HG02970 (cell line): ENCODE results near the gene TSPYL4.

ENCODE experiments used
- ATAC-seq: cut with Tn5 transposase; IDR thresholded peaks from one replicate; pipeline ENCODE4 v1.9.1; 2021; ENCODE audit warnings: mild to moderate bottlenecking, moderate library complexity, moderate number of reproducible peaks; ENCODE audit not compliant: unreplicated experiment, low FRiP score

The TSPYL4 gene

DNA sequence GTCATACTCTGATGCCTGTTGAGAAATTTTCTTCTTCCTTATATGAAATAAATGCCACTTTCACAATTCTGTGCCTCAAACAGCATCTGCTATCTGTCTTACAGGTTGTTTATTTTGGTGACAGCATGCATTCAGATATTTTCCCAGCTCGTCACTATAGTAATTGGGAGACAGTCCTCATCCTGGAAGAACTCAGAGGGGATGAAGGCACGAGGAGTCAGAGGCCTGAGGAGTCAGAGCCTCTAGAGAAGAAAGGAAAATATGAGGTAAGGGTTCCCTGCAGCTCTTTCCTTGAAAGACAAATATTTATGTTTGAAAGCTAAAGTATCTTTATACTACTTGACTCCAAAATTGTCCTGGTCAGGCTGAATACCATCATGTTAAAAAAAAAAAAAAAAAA is 15.8 kb downstream of the TSPYL4 start:
- no peak for ATAC-seq

DNA sequence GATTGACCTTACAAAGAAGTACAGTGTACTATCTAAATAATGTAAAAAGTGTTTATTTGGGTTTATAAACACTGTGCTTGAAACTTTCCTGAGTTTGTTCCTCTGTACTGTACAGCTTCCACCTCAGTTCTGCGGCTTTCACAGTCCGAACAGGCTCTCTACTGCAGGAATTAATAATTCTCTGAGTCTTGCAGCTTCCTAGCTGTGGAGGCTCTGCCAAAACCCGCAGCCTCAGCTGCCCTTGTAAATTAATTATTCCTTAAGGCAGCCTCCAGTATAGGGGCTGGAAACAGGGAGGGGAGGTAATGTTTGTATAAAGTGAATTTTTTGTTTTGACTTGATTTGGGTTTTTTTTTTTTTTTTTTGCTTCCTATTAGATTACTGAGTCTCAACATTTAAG is 19.2 kb downstream of the TSPYL4 start:
- ATAC-seq: no peak

GRCh38 chr6:116229287-116229913 is 24.5 kb downstream of the TSPYL4 start:
- ATAC-seq: no peak

DNA sequence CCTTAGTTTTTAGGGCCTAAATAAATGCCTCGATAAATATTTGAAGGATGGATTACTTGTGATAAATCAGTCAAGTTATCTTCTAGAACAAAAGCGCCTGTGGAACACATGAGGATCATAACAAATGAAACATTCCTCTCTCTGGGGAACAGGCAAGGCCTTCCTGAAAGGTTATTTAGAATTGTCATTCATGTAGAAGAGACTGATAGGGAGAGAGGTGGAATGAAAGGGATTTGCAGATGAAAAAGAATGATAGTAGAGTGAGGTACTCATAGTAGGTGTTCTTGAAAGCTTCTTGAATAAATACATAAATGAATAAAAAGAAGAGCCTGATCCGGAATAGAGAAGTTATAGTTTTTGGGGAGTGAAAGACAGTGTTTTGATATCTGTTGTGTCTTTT is 30.5 kb downstream of the TSPYL4 start:
- no peak for ATAC-seq

GRCh38 chr6:116221911-116222310 is 32.0 kb downstream of the TSPYL4 start:
- ATAC-seq: no peak

DNA sequence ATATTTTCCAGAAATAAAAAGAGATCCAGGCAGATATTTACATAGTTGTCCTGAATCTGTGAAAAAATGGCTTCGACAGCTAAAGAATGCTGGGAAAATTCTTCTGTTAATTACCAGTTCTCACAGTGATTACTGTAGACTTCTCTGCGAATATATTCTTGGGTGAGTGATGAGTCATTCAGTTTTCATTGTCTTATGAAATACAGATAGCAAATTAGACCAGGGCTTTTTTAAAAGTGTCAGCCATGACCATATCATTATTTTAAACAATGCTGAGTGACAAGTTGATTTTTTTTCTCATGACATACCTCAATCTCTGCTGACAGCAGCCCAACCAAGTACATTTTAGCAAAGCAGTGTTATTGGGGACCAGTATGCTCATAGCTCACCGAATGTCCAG is 32.8 kb downstream of the TSPYL4 start:
- no peak for ATAC-seq

DNA sequence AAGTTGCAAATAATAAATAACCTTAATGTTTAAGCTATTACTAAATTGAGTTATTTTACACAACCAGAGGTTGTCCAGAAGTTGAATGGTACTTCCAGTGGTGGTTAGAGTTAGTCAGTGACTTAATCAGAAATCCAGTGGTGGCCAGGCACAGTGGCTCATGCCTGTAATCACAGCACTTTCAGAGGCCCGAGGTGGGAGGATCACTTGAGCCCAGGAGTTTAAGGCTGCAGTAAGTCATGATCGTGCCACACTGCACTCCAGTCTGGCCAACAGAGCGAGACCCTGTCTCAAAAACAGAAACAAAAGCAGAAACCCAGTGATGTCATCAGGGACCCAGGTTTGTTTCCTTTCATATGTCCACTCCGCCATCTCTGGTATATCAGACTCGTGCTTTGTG is 35.0 kb downstream of the TSPYL4 start:
- no peak for ATAC-seq

GRCh38 chr6:116218172-116218633 is 35.7 kb downstream of the TSPYL4 start:
- no peak for ATAC-seq

- no peak for ATAC-seq
Measured at GRCh38 chr6:116217069-116217468, 36.8 kb downstream of the TSPYL4 start.

DNA sequence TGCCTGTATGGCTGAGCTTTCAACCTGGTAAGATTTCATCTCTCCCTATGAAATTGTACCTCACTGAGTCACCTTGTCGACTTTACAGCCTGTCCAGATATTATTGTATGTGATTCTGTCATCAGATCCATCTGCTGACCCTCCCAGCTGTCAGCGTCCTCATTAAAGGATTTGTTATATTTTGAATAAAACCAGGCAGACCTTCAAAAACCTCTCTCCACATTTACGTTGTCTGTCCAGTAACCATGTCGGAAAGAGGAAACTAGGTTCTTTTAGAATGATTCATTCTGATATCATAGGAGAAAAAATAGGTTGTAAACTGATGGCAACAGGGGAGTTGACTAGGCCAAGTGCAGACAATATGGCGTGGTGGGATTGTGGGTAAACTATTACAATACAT is 38.5 kb downstream of the TSPYL4 start:
- ATAC-seq: no peak

- ATAC-seq: no peak
Measured at GRCh38 chr6:116214681-116215080, 39.2 kb downstream of the TSPYL4 start.

DNA sequence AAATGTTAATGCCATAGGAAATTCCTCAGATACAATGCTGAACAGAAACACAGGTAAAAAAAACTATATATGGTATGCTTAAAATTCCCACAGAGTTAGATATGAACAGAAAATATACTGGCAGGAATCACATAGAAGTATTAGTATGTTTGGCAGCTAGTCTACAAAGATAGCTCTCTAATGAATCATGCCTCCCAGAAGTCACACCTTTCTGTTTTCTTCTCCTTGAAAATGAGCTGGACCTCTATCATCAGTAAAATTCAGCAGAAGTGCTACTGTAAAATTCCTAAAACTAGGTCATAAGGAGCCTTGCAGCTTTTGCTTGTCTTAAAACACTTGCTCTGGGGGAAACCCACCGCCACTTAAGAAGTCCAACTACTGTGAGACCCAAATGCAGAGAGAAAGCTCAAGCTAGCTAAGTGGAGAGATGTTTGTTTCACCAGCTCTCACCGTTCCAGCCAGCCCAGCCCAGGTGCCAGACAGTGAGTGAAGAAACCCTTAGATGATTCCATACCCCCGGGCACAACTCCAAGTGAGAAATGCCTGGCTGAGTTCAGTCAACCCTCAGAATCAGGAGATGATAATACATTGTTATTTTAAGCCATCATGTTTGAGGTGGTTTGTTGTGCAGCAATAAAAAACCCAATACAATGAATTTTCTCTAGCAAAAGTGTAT is 43.0 kb downstream of the TSPYL4 start:
- no peak for ATAC-seq

- ATAC-seq: no peak
Measured at GRCh38 chr6:116210316-116210715, 43.6 kb downstream of the TSPYL4 start.

GRCh38 chr6:116208056-116208785 is 45.7 kb downstream of the TSPYL4 start:
- ATAC-seq: no peak

DNA sequence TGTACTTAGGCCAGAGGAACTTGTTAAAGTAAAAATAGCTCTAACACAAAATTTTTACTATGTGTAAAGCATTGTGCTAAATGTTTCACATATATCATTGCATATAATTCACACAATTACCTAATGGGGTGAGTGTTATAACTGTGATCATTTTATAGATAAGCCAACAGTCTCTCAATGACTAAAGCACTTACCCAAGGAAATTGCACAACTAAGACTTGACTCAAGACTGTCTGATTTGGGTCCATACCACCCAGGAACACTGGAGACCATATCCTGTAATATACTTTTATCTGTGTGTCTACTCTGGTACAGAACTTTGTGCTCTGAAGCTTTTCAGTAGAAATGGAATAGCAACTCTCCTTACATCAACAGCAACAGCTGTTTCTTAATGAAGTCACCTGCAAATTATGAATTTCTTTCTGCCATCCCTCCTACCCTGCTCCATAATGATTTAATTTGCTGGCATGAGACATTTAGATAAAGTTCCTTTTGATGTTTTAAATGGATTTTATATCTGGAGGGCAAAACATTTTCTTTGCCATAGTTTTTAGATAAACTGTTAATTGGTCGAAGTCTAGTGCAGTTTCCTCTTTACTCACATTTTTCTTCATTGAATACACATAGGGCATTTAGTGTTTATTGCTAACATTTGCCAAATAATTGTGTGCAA is 47.5 kb downstream of the TSPYL4 start:
- no peak for ATAC-seq

DNA sequence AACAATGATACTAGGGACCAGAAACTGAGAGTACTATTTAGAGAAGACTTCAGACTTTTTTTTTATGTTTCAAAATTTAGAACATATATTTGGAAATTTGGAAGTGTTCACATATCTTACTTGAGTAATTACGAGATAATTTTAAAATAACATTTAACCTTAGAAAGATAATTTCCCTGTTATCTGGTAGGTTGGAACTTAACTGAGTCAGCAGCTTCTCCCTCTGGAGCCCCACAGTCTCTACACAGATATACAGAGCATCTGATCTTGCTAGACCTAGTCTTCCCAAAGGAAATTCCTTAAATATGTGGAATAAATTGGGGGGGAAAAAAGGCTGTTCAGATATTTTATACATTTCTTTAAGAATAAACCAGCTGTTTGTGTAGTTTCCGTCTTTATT is 48.6 kb downstream of the TSPYL4 start:
- ATAC-seq: no peak

GRCh38 chr6:116201538-116201937 is 52.3 kb downstream of the TSPYL4 start:
- ATAC-seq: no peak

DNA sequence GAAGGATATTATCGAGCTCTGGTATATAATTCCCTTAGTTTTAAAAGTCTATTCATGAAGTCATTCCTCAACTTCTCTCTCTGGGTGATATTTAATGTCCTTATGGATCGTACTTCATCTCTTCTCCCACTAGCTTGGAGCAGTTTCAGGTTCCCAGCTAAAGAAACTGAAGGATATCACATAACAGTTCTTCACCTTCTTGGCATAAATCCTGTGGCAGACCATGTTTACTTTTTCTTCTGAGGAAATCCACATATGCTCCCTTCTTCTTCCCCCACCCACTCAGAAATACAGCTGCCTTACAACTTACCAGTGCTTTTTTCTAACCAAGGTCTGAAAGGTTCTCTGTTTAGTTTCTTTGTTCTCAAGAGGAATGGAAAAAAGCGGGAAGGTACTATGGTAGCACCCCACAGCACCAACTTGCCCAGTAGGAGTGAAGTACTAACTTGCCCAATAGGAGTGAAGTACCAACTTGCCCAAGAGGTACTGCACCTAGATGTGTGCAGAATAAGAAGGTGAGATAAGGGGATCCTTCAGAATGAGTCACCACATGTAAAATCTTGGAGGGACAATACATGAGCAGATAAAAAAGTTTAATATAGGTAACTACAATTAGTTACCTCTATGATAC is 53.1 kb downstream of the TSPYL4 start:
- ATAC-seq: no peak
